HG02678 (cell line): ENCODE data around the gene PROC.

ENCODE experiments used
- ATAC-seq: cut with Tn5 transposase; IDR thresholded peaks from one replicate; pipeline ENCODE4 v1.9.1; 2021; ENCODE audit warnings: mild to moderate bottlenecking, moderate library complexity; ENCODE audit not compliant: unreplicated experiment

PROC gene

GRCh38 chr2:127418300-127419111, at the start of gene PROC:
Gene PROC, plus strand, starts transcription at chr2:127418427. Its CDS starts 1,516 bp downstream, at chr2:127419943.
- ATAC-seq = no peak

- no peak for ATAC-seq
Observed at GRCh38 chr2:127370010-127370409, 48.2 kb upstream of the PROC start.

- ATAC-seq = no peak
Observed at GRCh38 chr2:127371037-127371436, 47.2 kb upstream of the PROC start.

GRCh38 chr2:127373362-127374083, 44.7 kb upstream of the PROC start:
- ATAC-seq = no peak

- ATAC-seq = no peak
Observed at GRCh38 chr2:127376257-127376656, 42.0 kb upstream of the PROC start.

- ATAC-seq = no peak
Observed at GRCh38 chr2:127377262-127377661, 41.0 kb upstream of the PROC start.

- ATAC-seq = no peak
Observed at GRCh38 chr2:127378720-127379119, 39.5 kb upstream of the PROC start.

GRCh38 chr2:127379712-127380355, 38.4 kb upstream of the PROC start:
- peak; percentile 51 for ATAC-seq

GRCh38 chr2:127381762-127382161, 36.5 kb upstream of the PROC start:
- ATAC-seq = no peak

GRCh38 chr2:127382831-127383230, 35.4 kb upstream of the PROC start:
- no peak for ATAC-seq

GRCh38 chr2:127384529-127384928, 33.7 kb upstream of the PROC start:
- no peak for ATAC-seq

- ATAC-seq = no peak
Observed at GRCh38 chr2:127386246-127386645, 32.0 kb upstream of the PROC start.

GRCh38 chr2:127386764-127387654, 31.2 kb upstream of the PROC start:
- peak; percentile 68 for ATAC-seq

- peak; percentile 74 for ATAC-seq
Observed at GRCh38 chr2:127387655-127388422, 30.4 kb upstream of the PROC start, which contains the start of gene MAP3K2. Gene MAP3K2, minus strand, starts transcription at chr2:127387975. Its CDS starts 44,846 bp downstream, at chr2:127343129.

- ATAC-seq = peak; percentile 11
Observed at GRCh38 chr2:127388423-127389164, 29.6 kb upstream of the PROC start.

- ATAC-seq = no peak
Observed at GRCh38 chr2:127389778-127390435, 28.3 kb upstream of the PROC start.

- ATAC-seq = no peak
Observed at GRCh38 chr2:127392133-127392827, 25.9 kb upstream of the PROC start.
